Measurements from ENCODE around the gene ZNF598.
"Not testable (repeated sequence)": the region's sequence is repeated elsewhere in the genome, so short reads cannot be mapped to it uniquely, and the experiment has no call there.

Gene ZNF598

GRCh38 chr16:2028620-2029220 is 19.1 kb upstream of the ZNF598 start:
- H3K27ac ChIP-seq: no peak overlapping the region
- no peak for DNase-seq (ENCODE audit: low read depth, low spot score)

- no peak for DNase-seq (ENCODE audit: low read depth, low spot score)
- H3K27ac ChIP-seq: no peak overlapping the region
These were observed 18.5 kb upstream of the ZNF598 start for GRCh38 chr16:2028146-2028545.

- no peak for DNase-seq (ENCODE audit: low read depth, low spot score)
- peak overlapping the region; percentile 23 for H3K27ac ChIP-seq
These were observed 17.7 kb upstream of the ZNF598 start for GRCh38 chr16:2027024-2028010.

- no peak for DNase-seq (ENCODE audit: low read depth, low spot score)
These were observed 16.9 kb upstream of the ZNF598 start, which contains the start of gene NHERF2 for GRCh38 chr16:2026461-2027023. TSS of gene NHERF2 (plus strand) at chr16:2026902. CDS start at chr16:2027006, 104 bp downstream.

GRCh38 chr16:2025878-2026460 is 16.3 kb upstream of the ZNF598 start:
- no peak overlapping the region for H3K27ac ChIP-seq
- no peak for DNase-seq (ENCODE audit: low read depth, low spot score)

More at GRCh38 chr16:2026461-2027023, 16.9 kb upstream of the ZNF598 start, which contains the start of gene NHERF2:
- H3K27ac ChIP-seq: peak within 1 kb of the TSS; percentile 23

GRCh38 chr16:2025251-2025650 is 15.6 kb upstream of the ZNF598 start:
- H3K27ac ChIP-seq: no peak overlapping the region

GRCh38 chr16:2024032-2024420 is 14.4 kb upstream of the ZNF598 start:
- no peak for DNase-seq (ENCODE audit: low read depth, low spot score)
- no peak overlapping the region for H3K27ac ChIP-seq

More at GRCh38 chr16:2025251-2025650, 15.6 kb upstream of the ZNF598 start:
- DNase-seq (ENCODE audit: low read depth, low spot score): no peak

- H3K27ac ChIP-seq: no peak overlapping the region
These were observed 13.7 kb upstream of the ZNF598 start for GRCh38 chr16:2023092-2024031.

GRCh38 chr16:2022723-2023091 is 13.1 kb upstream of the ZNF598 start:
- H3K27ac ChIP-seq: no peak overlapping the region
- DNase-seq (ENCODE audit: low read depth, low spot score): no peak

More at GRCh38 chr16:2023092-2024031, 13.7 kb upstream of the ZNF598 start:
- no peak for DNase-seq (ENCODE audit: low read depth, low spot score)

- no peak for DNase-seq (ENCODE audit: low read depth, low spot score)
- H3K27ac ChIP-seq: no peak overlapping the region
These were observed 10.6 kb upstream of the ZNF598 start for GRCh38 chr16:2019921-2020831.

- no peak for DNase-seq (ENCODE audit: low read depth, low spot score)
These were observed 9.9 kb upstream of the ZNF598 start, which contains the start of gene NPW for GRCh38 chr16:2019518-2019920. TSS of gene NPW (plus strand) at chr16:2019785.

GRCh38 chr16:2016407-2016922 is 6.8 kb upstream of the ZNF598 start:
- DNase-seq (ENCODE audit: low read depth, low spot score): no peak
- peak overlapping the region; percentile 79 for H3K27ac ChIP-seq

More at GRCh38 chr16:2019518-2019920, 9.9 kb upstream of the ZNF598 start, which contains the start of gene NPW:
- no peak within 1 kb of the TSS for H3K27ac ChIP-seq

GRCh38 chr16:2015947-2016208 is 6.3 kb upstream of the ZNF598 start:
- H3K27ac ChIP-seq: peak overlapping the region; percentile 79
- DNase-seq (ENCODE audit: low read depth, low spot score): no peak

- peak; percentile 75 for DNase-seq (ENCODE audit: low read depth, low spot score)
- H3K27ac ChIP-seq: peak overlapping the region; percentile 79
These were observed 5.7 kb upstream of the ZNF598 start for GRCh38 chr16:2015117-2015946.

GRCh38 chr16:2013527-2013926 is 3.9 kb upstream of the ZNF598 start:
- DNase-seq (ENCODE audit: low read depth, low spot score): no peak
- no peak overlapping the region for H3K27ac ChIP-seq

GRCh38 chr16:2011726-2012125 is 2.1 kb upstream of the ZNF598 start:
- not testable (repeated sequence) for DNase-seq (ENCODE audit: low read depth, low spot score); H3K27ac ChIP-seq

- DNase-seq (ENCODE audit: low read depth, low spot score): no peak
- H3K27ac ChIP-seq: peak overlapping the region; percentile 95
These were observed 383 bp downstream of the ZNF598 start for GRCh38 chr16:2009164-2009711.

Measured in epithelial cell of prostate (primary cell).